ENCODE data around the gene TGFB1I1.

DNA sequence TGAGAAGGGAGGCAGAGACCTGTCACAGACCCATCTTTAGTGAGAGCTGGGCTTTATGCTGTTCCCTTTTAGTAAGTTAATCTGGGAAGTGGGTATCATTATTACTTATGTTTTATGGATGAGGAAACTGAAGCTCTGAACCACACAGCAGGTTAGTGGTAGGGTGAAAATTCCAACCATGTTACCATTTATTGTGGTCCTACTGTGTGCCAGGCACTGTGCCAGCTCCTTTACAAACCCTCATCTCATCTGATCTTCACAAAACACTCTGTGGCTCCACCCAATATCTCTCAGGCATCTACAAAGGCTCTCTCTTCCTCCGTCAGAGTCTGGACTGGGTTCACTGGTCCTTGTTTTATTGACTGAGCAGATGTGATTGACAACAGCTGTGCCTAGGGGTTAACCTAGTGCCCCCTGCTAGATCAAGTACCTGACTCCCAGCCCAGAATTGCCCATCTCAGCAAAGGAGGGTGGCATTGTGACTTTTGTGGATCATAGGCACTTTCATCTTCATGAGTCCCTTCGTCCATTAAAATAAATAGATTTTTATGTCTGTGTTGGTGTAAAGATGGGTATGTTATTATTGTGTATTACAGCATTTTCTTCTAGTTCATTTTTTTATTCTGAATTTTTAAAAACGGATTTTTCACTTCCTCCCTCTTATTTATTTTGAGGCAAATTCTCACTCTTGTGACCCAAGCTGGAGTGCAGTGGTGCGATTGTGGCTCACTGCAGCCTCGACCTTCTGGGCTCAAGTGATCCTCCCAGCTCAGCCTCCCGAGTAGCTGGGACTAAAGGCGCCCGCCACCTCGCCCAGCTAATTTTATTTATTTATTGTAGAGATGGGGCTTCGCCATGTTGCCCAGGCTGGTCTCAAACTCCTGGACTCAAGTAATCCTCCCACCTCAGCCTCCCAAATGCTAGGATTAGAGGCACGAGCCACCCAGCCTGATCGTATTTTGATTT, 3.1 kb downstream of the TGFB1I1 start:
- TF ChIP-seq CTCF (conservative IDR thresholded peaks at IDR 0.05; ENCODE audit: low read depth in 2 of 2), result no peak
- no peak for TF ChIP-seq REST (IDR thresholded peaks at IDR 0.05; ENCODE audit: unreplicated experiment)
- TF ChIP-seq POLR2AphosphoS5 (IDR thresholded peaks at IDR 0.05; ENCODE audit: low read depth), result no peak
- TF ChIP-seq STAT1 (IDR thresholded peaks at IDR 0.05; ENCODE audit: unreplicated experiment), result no peak
- no peak for TF ChIP-seq EZH2 (IDR thresholded peaks at IDR 0.05; ENCODE audit: low read depth, unreplicated experiment)
- TF ChIP-seq CREB1 (CRISPR knock-in tag; IDR thresholded peaks at IDR 0.05; ENCODE audit: low read depth), result no peak
- no peak for TF ChIP-seq EZH2phosphoT487 (IDR thresholded peaks at IDR 0.05; ENCODE audit: unreplicated experiment)

All from GM23338 (cell line).